ENCODE measurements around the gene ISLR. TPM values are rescaled to one million over a fixed set of nuclear protein-coding genes. Genes with fewer than 3 reads are reported as not detected.

Gene ISLR
- polyA plus RNA-seq, 1 donor (not counting 4 experiments of a cell fraction or from before 2014, with no cell fraction given): not detected

- no peak for DNase-seq (ENCODE audit: low read depth, low spot score)
- no peak for FAIRE-seq
- H3K9me1 ChIP-seq (ENCODE audit: control insufficient read depth, extremely low read depth, insufficient read depth, low read length): peaks cover 2% of the 10 kb centered on the region
Measured at GRCh38 chr15:74165461-74165860, 8.0 kb upstream of the ISLR start.

DNA sequence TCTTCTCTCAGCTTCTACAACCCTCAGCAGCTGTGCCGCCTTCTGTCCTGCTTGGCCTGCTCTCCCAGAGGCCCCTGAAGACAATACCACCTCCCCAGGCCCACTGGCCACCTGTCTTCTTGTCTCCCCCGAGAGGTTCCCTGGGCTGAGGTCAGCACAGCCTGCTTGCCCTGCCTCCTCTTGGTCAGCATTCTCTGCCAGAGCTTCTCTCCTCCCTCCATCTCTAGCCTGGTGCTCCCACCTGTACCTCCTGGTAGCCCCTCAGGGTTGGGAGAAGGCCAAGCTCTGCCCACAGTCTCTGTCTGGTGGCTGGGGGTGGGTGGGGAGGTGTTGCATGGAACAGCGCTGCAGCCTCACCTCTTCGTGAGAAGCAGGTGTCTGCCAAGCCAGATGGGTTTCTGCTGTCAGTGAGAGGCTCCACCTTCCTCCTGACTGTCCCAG is 5.6 kb upstream of the ISLR start:
- Histone ChIP-seq H3K9ac (ENCODE audit: control insufficient read depth, extremely low read depth, insufficient read depth, low read length) (no peak overlapping the region), H3K9me1 (ENCODE audit: control insufficient read depth, extremely low read depth, insufficient read depth, low read length) (peaks cover 2% of the 10 kb centered on the region), H3K4me2 (ENCODE audit: control insufficient read depth, extremely low read depth, insufficient read depth, low read depth, low read length) (no peak overlapping the region), H3K36me3 (ENCODE audit: control insufficient read depth in 2 of 2, extremely low read depth in 1 of 2, insufficient read depth in 2 of 2, low read length in 2 of 2) (no peaks in the 10 kb centered on the region), H2AFZ (ENCODE audit: control insufficient read depth, low read length) (no peak overlapping the region), H3K27ac (ENCODE audit: control insufficient read depth, insufficient read depth, low read length) (no peak overlapping the region), H3K79me2 (ENCODE audit: control insufficient read depth, insufficient read depth, low read length) (no peaks in the 10 kb centered on the region), H3K4me3 (ENCODE audit: control insufficient read depth in 2 of 3, extremely low read depth in 1 of 3, insufficient read depth in 2 of 3, low read depth in 1 of 3, low read length in 3 of 3) (no peak overlapping the region), H3K9me3 (ENCODE audit: control insufficient read depth, low read depth, low read length) (no peaks in the 10 kb centered on the region), H3K4me1 (ENCODE audit: control insufficient read depth, extremely low read depth, insufficient read depth, low read length) (no peaks in the 10 kb centered on the region), H3K27me3 (ENCODE audit: control insufficient read depth, extremely low read depth, insufficient read depth, low read length) (peaks cover 19% of the 10 kb centered on the region), H4K20me1 (ENCODE audit: control insufficient read depth, extremely low read depth, insufficient read depth, low read length) (no peaks in the 10 kb centered on the region)
- no peak for TF ChIP-seq EZH2 (IDR thresholded peaks at IDR 0.05; ENCODE audit: low read length)
- TF ChIP-seq, protein P1, sequence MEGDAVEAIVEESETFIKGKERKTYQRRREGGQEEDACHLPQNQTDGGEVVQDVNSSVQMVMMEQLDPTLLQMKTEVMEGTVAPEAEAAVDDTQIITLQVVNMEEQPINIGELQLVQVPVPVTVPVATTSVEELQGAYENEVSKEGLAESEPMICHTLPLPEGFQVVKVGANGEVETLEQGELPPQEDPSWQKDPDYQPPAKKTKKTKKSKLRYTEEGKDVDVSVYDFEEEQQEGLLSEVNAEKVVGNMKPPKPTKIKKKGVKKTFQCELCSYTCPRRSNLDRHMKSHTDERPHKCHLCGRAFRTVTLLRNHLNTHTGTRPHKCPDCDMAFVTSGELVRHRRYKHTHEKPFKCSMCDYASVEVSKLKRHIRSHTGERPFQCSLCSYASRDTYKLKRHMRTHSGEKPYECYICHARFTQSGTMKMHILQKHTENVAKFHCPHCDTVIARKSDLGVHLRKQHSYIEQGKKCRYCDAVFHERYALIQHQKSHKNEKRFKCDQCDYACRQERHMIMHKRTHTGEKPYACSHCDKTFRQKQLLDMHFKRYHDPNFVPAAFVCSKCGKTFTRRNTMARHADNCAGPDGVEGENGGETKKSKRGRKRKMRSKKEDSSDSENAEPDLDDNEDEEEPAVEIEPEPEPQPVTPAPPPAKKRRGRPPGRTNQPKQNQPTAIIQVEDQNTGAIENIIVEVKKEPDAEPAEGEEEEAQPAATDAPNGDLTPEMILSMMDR (optimal IDR thresholded peaks at IDR 0.05 in 1 of 3, IDR thresholded peaks at IDR 0.05 in 1 of 3, conservative IDR thresholded peaks at IDR 0.05 in 1 of 3; ENCODE audit: extremely low read depth in 1 of 3, insufficient read depth in 2 of 3, low read length in 3 of 3): no peak
- DNase-seq (ENCODE audit: low read depth, low spot score) (no peak), FAIRE-seq (no peak)
- dilution Hi-C loops (cut with MboI; ENCODE audit: extremely low pct_ligation_motif_present, low sequenced_read_pairs): no loop called here

More at GRCh38 chr15:74165461-74165860, 8.0 kb upstream of the ISLR start:
- Histone ChIP-seq H3K36me3 (ENCODE audit: control insufficient read depth in 2 of 2, extremely low read depth in 1 of 2, insufficient read depth in 2 of 2, low read length in 2 of 2) (no peaks in the 10 kb centered on the region), H3K4me1 (ENCODE audit: control insufficient read depth, extremely low read depth, insufficient read depth, low read length) (no peaks in the 10 kb centered on the region), H3K79me2 (ENCODE audit: control insufficient read depth, insufficient read depth, low read length) (no peaks in the 10 kb centered on the region), H3K9me3 (ENCODE audit: control insufficient read depth, low read depth, low read length) (no peaks in the 10 kb centered on the region), H2AFZ (ENCODE audit: control insufficient read depth, low read length) (no peak overlapping the region), H3K9ac (ENCODE audit: control insufficient read depth, extremely low read depth, insufficient read depth, low read length) (no peak overlapping the region), H4K20me1 (ENCODE audit: control insufficient read depth, extremely low read depth, insufficient read depth, low read length) (no peaks in the 10 kb centered on the region), H3K27me3 (ENCODE audit: control insufficient read depth, extremely low read depth, insufficient read depth, low read length) (peaks cover 4% of the 10 kb centered on the region), H3K27ac (ENCODE audit: control insufficient read depth, insufficient read depth, low read length) (no peak overlapping the region), H3K4me2 (ENCODE audit: control insufficient read depth, extremely low read depth, insufficient read depth, low read depth, low read length) (no peak overlapping the region), H3K4me3 (ENCODE audit: control insufficient read depth in 2 of 3, extremely low read depth in 1 of 3, insufficient read depth in 2 of 3, low read depth in 1 of 3, low read length in 3 of 3) (no peak overlapping the region)
- no peak for TF ChIP-seq EZH2 (IDR thresholded peaks at IDR 0.05; ENCODE audit: low read length)
- TF ChIP-seq, protein P1 (optimal IDR thresholded peaks at IDR 0.05 in 1 of 3, IDR thresholded peaks at IDR 0.05 in 1 of 3, conservative IDR thresholded peaks at IDR 0.05 in 1 of 3; ENCODE audit: extremely low read depth in 1 of 3, insufficient read depth in 2 of 3, low read length in 3 of 3): no peak
- dilution Hi-C loops (cut with MboI; ENCODE audit: extremely low pct_ligation_motif_present, low sequenced_read_pairs): no loop called here

All from keratinocyte (primary cell).